Mammary epithelial cell (primary cell): Measurements from ENCODE around the gene EXOC4.

Experiments
- EZH2 ChIP-seq: IDR thresholded peaks from 2 replicates; pipeline ENCODE4 v1.6.1; 2012; ENCODE audit warnings: low read length, inconsistent platforms, borderline replicate concordance
- TF ChIP-seq, protein P1 (sequence below), 2 donors: IDR thresholded peaks in 1 of 2; conservative IDR thresholded peaks in 1 of 2; 2 replicates each; pipeline ENCODE4 v1.5.1; 2011 to 2012; ENCODE audit warnings: inconsistent platforms in 2 of 2, low read length in 2 of 2, mild to moderate bottlenecking in 2 of 2, control low read depth in 1 of 2, low read depth in 1 of 2; ENCODE audit not compliant: insufficient read depth in 1 of 2; ENCODE audit errors: extremely low read depth in 1 of 2

DNA sequence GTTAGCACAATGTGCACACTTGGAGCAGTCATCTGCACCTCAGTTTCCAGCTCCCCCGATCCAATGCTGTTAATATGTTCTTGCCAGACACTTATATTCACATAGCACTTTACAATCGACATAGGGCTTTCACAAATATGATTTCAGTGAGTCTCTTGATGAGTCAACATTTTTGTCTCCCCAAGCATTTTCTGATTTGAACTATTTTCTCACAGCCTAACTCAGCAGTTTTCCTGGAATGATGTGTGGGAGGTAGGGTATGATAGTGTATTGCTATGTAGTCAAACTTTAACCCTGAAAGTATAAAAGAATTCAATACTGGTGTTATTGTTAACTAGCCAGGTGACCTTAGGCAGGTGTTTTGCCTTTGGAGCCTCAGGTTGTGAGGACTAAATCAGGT is 791.8 kb downstream of the EXOC4 start:
- TF ChIP-seq, protein P1, sequence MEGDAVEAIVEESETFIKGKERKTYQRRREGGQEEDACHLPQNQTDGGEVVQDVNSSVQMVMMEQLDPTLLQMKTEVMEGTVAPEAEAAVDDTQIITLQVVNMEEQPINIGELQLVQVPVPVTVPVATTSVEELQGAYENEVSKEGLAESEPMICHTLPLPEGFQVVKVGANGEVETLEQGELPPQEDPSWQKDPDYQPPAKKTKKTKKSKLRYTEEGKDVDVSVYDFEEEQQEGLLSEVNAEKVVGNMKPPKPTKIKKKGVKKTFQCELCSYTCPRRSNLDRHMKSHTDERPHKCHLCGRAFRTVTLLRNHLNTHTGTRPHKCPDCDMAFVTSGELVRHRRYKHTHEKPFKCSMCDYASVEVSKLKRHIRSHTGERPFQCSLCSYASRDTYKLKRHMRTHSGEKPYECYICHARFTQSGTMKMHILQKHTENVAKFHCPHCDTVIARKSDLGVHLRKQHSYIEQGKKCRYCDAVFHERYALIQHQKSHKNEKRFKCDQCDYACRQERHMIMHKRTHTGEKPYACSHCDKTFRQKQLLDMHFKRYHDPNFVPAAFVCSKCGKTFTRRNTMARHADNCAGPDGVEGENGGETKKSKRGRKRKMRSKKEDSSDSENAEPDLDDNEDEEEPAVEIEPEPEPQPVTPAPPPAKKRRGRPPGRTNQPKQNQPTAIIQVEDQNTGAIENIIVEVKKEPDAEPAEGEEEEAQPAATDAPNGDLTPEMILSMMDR (conservative IDR thresholded peaks at IDR 0.05 in 1 of 2, IDR thresholded peaks at IDR 0.05 in 1 of 2; ENCODE audit: extremely low read depth in 1 of 2, insufficient read depth in 1 of 2, low read depth in 1 of 2, low read length in 2 of 2), result no peak
- TF ChIP-seq EZH2, result no peak
